K562 (cell line): ENCODE data around the gene RNF227. TPM values are rescaled to one million over a fixed set of nuclear protein-coding genes. Genes with fewer than 3 reads are reported as not detected.

Experiments used
- ATAC-seq: fragments of 200-7000 bp; cut with Tn5 transposase; 3 replicates; pipeline ENCODE4 v1.9.1; 2020; ENCODE audit warnings: moderate library complexity
- BruUV-seq: library from RNA; stranded (reverse); fragments of 400-500 nt; replicated peaks from 2 replicates; lab custom pipeline; 2021; lab: Mats Ljungman, UMichigan
- CTCF ChIA-PET: fragments of 300-600 bp; formaldehyde crosslinking; extraction: SDS; loops from one replicate; lab custom pipeline; 2021; ENCODE audit warnings: low intra/inter-chr PET ratio; lab: Yijun Ruan, JAX
- POLR2A ChIA-PET: fragments of 300-600, 350-650 bp; sonication (Branson Sonifier 250); formaldehyde crosslinking; extraction: SDS; loops from one replicate; lab custom pipeline; 2021; ENCODE audit warnings: antibody characterized with exemption, inconsistent platforms; lab: Yijun Ruan, JAX
- DNase-seq, 4 experiments: peaks; one replicate each; pipeline versions ENCODE4 v3.0.0 to v3.0.0-alpha.2; 2011 to 2018; ENCODE audit warnings: low spot score in 3 of 4, mixed read lengths in 3 of 4; ENCODE audit errors: extremely low read depth in 1 of 4
- FAIRE-seq: peaks from 2 replicates; lab custom pipeline; 2011; peaks lifted over from hg19 to GRCh38; lab: Jason Lieb, UNC
- H2AFZ ChIP-seq: 2 replicates; pipeline ENCODE4 v1.6.0; 2011; ENCODE audit warnings: low read depth, low read length, control low read depth, inconsistent platforms
- H3K27ac ChIP-seq: fragments of 200-600 bp; 3 replicates; pipeline ENCODE4 v1.8.0; 2011; ENCODE audit warnings: low read depth, mild to moderate bottlenecking, control low read depth, inconsistent platforms, low read length, moderate library complexity, mixed read lengths; ENCODE audit errors: extremely low read depth
- H3K27me3 ChIP-seq, 2 experiments: fragments of 300-600 bp in 1 of 2; 2 replicates in 1 of 2; 3 replicates in 1 of 2; pipeline versions ENCODE4 v1.6.0 to v1.8.0; 2011; ENCODE audit warnings: inconsistent platforms in 2 of 2, low read length in 2 of 2, mild to moderate bottlenecking in 1 of 2, mixed read lengths in 1 of 2, moderate library complexity in 1 of 2; ENCODE audit not compliant: control insufficient read depth in 2 of 2, insufficient read depth in 2 of 2
- H3K36me3 ChIP-seq: fragments of 300-600 bp; 3 replicates; pipeline ENCODE4 v1.8.0; 2011; ENCODE audit warnings: mild to moderate bottlenecking, low read length, inconsistent platforms; ENCODE audit not compliant: control insufficient read depth, insufficient read depth
- H3K4me1 ChIP-seq, 2 experiments: fragments of 200-600 bp in 1 of 2; replicated peaks in 1 of 2; 2 replicates in 1 of 2; 3 replicates in 1 of 2; pipeline versions ENCODE4 v1.5.1 to v1.8.0; 2011; ENCODE audit warnings: inconsistent platforms in 2 of 2, low read length in 2 of 2, mild to moderate bottlenecking in 1 of 2, mixed read lengths in 1 of 2, moderate library complexity in 1 of 2; ENCODE audit not compliant: control insufficient read depth in 2 of 2, insufficient read depth in 2 of 2
- H3K4me2 ChIP-seq: 2 replicates; pipeline ENCODE4 v1.6.1; 2011; ENCODE audit warnings: low read length, control low read depth, inconsistent platforms, mixed read lengths; ENCODE audit not compliant: insufficient read depth
- H3K4me3 ChIP-seq: fragments of 200-600 bp; sonication (generic), shearing (Covaris generic); 2 replicates; pipeline ENCODE4 v1.5.1; 2016; ENCODE audit warnings: control low read depth, inconsistent platforms
- H3K79me2 ChIP-seq: fragments of 200-600 bp; 3 replicates; pipeline ENCODE4 v1.8.0; 2011; ENCODE audit warnings: low read length, inconsistent platforms; ENCODE audit not compliant: control insufficient read depth, insufficient read depth
- H3K9ac ChIP-seq, 2 experiments: 2 replicates each; pipeline versions ENCODE4 v1.6.0 to v1.6.1; 2011; ENCODE audit warnings: low read depth in 2 of 2, low read length in 2 of 2, control low read depth in 1 of 2, inconsistent platforms in 1 of 2, mild to moderate bottlenecking in 1 of 2, mixed read lengths in 1 of 2; ENCODE audit not compliant: insufficient read depth in 1 of 2
- H3K9me1 ChIP-seq: one replicate; pipeline ENCODE4 v1.6.0; 2011; ENCODE audit warnings: inconsistent platforms, mild to moderate bottlenecking, low read length, moderate library complexity; ENCODE audit not compliant: control insufficient read depth, insufficient read depth
- H3K9me3 ChIP-seq: replicated peaks from 2 replicates; pipeline ENCODE4 v1.5.1; 2011; ENCODE audit warnings: low read depth, low read length, inconsistent platforms; ENCODE audit not compliant: control insufficient read depth, insufficient read depth
- H4K20me1 ChIP-seq: replicated peaks from 2 replicates; pipeline ENCODE4 v1.6.1; 2011; ENCODE audit warnings: low read length, inconsistent platforms, mixed read lengths; ENCODE audit not compliant: control insufficient read depth, insufficient read depth
- ARID1B ChIP-seq: fragments of 450-650 bp; IDR thresholded peaks from 2 replicates; pipeline ENCODE4 v1.6.1; 2016; ENCODE audit warnings: antibody characterized with exemption, mild to moderate bottlenecking, inconsistent platforms
- CAMTA2 ChIP-seq: fragments of 250-450 bp; sonication (Bioruptor Pico); conservative IDR thresholded peaks from 2 replicates; pipeline ENCODE4 v1.5.1; 2022
- ELK3 ChIP-seq: fragments of 450-650 bp; formaldehyde crosslinking; IDR thresholded peaks from 2 replicates; pipeline ENCODE4 v1.4.0; 2020; ENCODE audit warnings: mild to moderate bottlenecking
- HMBOX1 ChIP-seq: sonication (generic); IDR thresholded peaks from 2 replicates; pipeline ENCODE4 v1.6.1; 2016
- HMG20B ChIP-seq: fragments of 250-450 bp; sonication (Bioruptor Pico); IDR thresholded peaks from 2 replicates; pipeline ENCODE4 v1.5.0; 2021; ENCODE audit warnings: mild to moderate bottlenecking
- PHF20 ChIP-seq: fragments of 450-650 bp; IDR thresholded peaks from 2 replicates; pipeline ENCODE4 v1.6.1; 2018; ENCODE audit not compliant: partially characterized antibody
- PPARD ChIP-seq: fragments of 250-450 bp; sonication (Bioruptor Pico); IDR thresholded peaks from 2 replicates; pipeline ENCODE4 v1.8.0; 2022; ENCODE audit warnings: inconsistent platforms, mild to moderate bottlenecking, moderate library complexity
- PRDM10 ChIP-seq: fragments of 450-650 bp; IDR thresholded peaks from 2 replicates; pipeline ENCODE4 v1.6.1; 2018; ENCODE audit not compliant: partially characterized antibody
- SREBF2 ChIP-seq: sonication (generic); formaldehyde crosslinking; IDR thresholded peaks from 2 replicates; pipeline ENCODE4 v1.4.0; 2020; ENCODE audit warnings: mild to moderate bottlenecking, missing genetic modification reagents
- ZBTB2 ChIP-seq: fragments of 450-650 bp; IDR thresholded peaks from 2 replicates; pipeline ENCODE4 v1.6.1; 2016; ENCODE audit warnings: antibody characterized with exemption
- ZC3H11A ChIP-seq: IDR thresholded peaks from 2 replicates; pipeline ENCODE4 v1.6.1; 2012; ENCODE audit warnings: low read depth, low read length, improper control_type of control experiment
- ZNF232 ChIP-seq: sonication (generic); formaldehyde crosslinking; IDR thresholded peaks from 2 replicates; pipeline ENCODE4 v1.8.0; 2022; ENCODE audit warnings: mild to moderate bottlenecking, missing genetic modification reagents
- WGBS: fragments of 100-300 bp; shearing (Covaris generic); methylation state at CpG from one replicate; pipeline ENCODE4 v1.1.6; 2016; ENCODE audit warnings: low coverage, mixed read lengths; ENCODE audit not compliant: insufficient coverage; ENCODE audit errors: missing lambda C conversion rate; 5-methylcytosine and 5-hydroxymethylcytosine counted together
- in situ Hi-C: fragments of 300-500 bp; cut with MboI; formaldehyde crosslinking; loops from 4 replicates; pipeline ENCODE4 v1.15.0; 2018; ENCODE audit warnings: inconsistent platforms, mixed read lengths
- intact Hi-C: fragments of 100-400 bp; cut with micrococcal nuclease; formaldehyde crosslinking; loops from 2 replicates; pipeline ENCODE4 v1.14.2; 2022
- polyA plus RNA-seq, 8 experiments: library from polyadenylated mRNA; depleted of rRNA in 4 of 8; stranded (reverse) in 5 of 8; unstranded in 3 of 8; fragments of >200 nt; fragmentation: Nextera tagmentation in 2 of 8; fragmentation: Illumina TruSeq in 1 of 8; extraction: Ambion mirVana in 2 of 8; extraction: Trizol in 1 of 8; gene quantifications; 2 replicates each; pipeline versions ENCODE4 v1.2.1 to v1.2.3, GENCODE V29; 2011 to 2014; ENCODE audit warnings: inconsistent platforms in 1 of 8, missing spikeins in 1 of 8
- total RNA-seq, 7 experiments: library from RNA; depleted of rRNA in 6 of 7; stranded (reverse); fragments of >200 nt in 6 of 7; fragmentation: Illumina TruSeq in 2 of 7; extraction: Trizol in 2 of 7; gene quantifications; 2 replicates each; pipeline versions ENCODE4 v1.2.1 to v1.2.3, GENCODE V29; 2011 to 2021; ENCODE audit warnings: low replicate concordance in 1 of 7
- TF ChIP-seq, protein P1 (sequence below): fragments of 250-450 bp; sonication (Bioruptor Pico); IDR thresholded peaks from 2 replicates; pipeline ENCODE4 v1.5.0; 2021; ENCODE audit warnings: mild to moderate bottlenecking, moderate library complexity

RNF227 gene
- total and polyA plus RNA-seq, 9 of the 15 experiments (the other 6 are each of a cell fraction or from before 2014, with no cell fraction given) = 1.1 to 6.7 (median 2.3) TPM

GRCh38 chr17:7867881-7868329 lies 48.2 kb downstream of the RNF227 start:
- H3K9me1 ChIP-seq = no peaks in the 10 kb centered on the region
- ATAC-seq (no peak), DNase-seq (no peak), FAIRE-seq (no peak)
- H3K4me2 ChIP-seq = no peak overlapping the region
- H3K27me3 ChIP-seq = no peaks in the 10 kb centered on the region
- in situ Hi-C loops (no loop called here), intact Hi-C loops (no loop called here)
- no peak overlapping the region for H3K9ac ChIP-seq
- H3K4me3 ChIP-seq = no peak overlapping the region
- BruUV-seq = no TSS peak
- H2AFZ ChIP-seq = no peak overlapping the region
- ChIA-PET CTCF (no interaction called here), POLR2A (no interaction called here)
- H3K9me3 ChIP-seq = no peaks in the 10 kb centered on the region
- no peak overlapping the region for H3K27ac ChIP-seq
- no peaks in the 10 kb centered on the region; a peak in 1 of 5 replicates for H3K4me1 ChIP-seq
- 72% methylated on average over 3 of the region's 5 CpGs for WGBS
- H3K36me3 ChIP-seq = peaks cover 20% of the 10 kb centered on the region; the same call in 1 of the 3 replicates
- H3K79me2 ChIP-seq = no peaks in the 10 kb centered on the region; the same call in 2 of the 3 replicates
- H4K20me1 ChIP-seq = no peaks in the 10 kb centered on the region
- TF ChIP-seq HMG20B (no peak), PPARD (CRISPR knock-in tag) (no peak), ELK3 (CRISPR knock-in tag) (no peak), PRDM10 (no peak), CAMTA2 (CRISPR knock-in tag) (no peak), HMBOX1 (no peak), ARID1B (no peak), PHF20 (no peak), SREBF2 (CRISPR knock-in tag) (no peak), ZNF232 (CRISPR knock-in tag) (no peak), ZC3H11A (no peak), ZBTB2 (no peak)
- TF ChIP-seq, protein P1, sequence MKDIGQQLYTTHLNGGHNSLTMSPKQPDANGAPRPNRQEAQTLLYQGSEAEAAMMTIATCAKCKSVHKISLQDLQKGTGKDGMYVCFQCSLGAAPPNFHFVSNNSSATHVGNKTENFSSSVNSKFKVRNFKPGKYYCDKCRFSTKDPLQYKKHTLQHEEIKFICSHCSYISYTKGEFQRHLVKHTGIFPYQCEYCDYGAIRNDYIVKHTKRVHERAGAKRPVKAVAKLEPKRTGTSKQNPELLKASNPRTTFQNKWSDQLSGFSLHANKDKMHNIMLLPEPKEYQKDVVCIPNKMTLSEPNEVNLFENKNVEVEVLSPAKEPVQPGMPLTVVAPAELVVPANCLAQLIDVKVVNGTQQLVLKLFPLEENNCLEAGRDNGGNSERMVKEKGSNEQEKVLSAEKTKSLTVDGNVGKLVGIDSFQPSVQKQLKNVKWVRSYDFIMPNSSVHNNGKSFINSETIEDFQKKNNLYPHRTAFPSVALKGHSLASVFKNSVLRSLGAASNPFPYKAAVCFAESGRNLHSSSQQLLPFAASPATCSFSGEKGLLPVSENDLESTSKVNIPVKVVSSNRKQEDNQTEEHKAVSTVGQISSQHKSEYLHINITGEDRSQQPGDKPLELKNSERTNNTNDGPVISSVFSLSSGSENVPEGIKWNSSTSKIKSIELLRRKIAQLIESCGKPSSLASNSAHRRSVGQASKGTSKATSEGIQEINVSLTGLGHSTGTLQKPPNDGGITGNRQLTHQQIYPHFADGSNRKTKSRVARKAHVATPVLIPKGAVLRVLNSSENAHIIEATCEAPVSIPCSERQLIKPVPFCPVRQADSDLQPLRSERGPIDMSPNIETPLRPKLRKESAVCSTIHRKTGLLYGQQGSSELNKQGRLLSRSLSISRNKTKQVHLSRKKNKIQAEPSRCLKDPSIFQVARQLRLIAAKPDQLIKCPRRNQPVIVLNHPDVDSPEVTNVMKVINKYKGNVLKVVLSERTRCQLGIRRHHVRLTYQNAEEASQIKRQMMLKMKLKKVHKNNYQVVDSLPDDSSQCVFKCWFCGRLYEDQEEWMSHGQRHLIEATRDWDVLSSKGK (CRISPR knock-in tag) = no peak
